A549 (cell line): ENCODE measurements around the gene STK26. TPM values are rescaled to one million over a fixed set of nuclear protein-coding genes. Genes with fewer than 3 reads are reported as not detected.

Experiments used
- ATAC-seq, 2 experiments: fragments of 200-7000 bp in 1 of 2; fragments of >200 bp in 1 of 2; cut with Nextera tagmentation in 1 of 2; cut with Tn5 transposase in 1 of 2; 3 replicates each; pipeline versions ENCODE4 v1.8.0 to v1.9.1; 2018 to 2020; ENCODE audit warnings: mild to moderate bottlenecking in 1 of 2, moderate library complexity in 1 of 2
- CTCF ChIA-PET: fragments of 300-600 bp; sonication (Branson Sonifier 250); formaldehyde crosslinking; extraction: SDS; loops from one replicate; lab custom pipeline; 2021; ENCODE audit warnings: antibody characterized with exemption, inconsistent platforms; lab: Yijun Ruan, JAX
- POLR2A ChIA-PET: fragments of 350-600 bp; formaldehyde crosslinking; extraction: SDS; loops from one replicate; lab custom pipeline; 2021; ENCODE audit warnings: antibody characterized with exemption, inconsistent platforms; lab: Yijun Ruan, JAX
- DNase-seq, 2 experiments: peaks; one replicate each; pipeline versions ENCODE4 v3.0.0 to v3.0.0-alpha.2; 2011 to 2016; ENCODE audit warnings: low read depth in 1 of 2, low spot score in 1 of 2
- FAIRE-seq: peaks from 2 replicates; lab custom pipeline; 2011; peaks lifted over from hg19 to GRCh38; lab: Jason Lieb, UNC
- H3K27ac ChIP-seq, 2 experiments: fragments of >200 bp; sonication (Bioruptor Twin); formaldehyde crosslinking; 3 replicates each; pipeline ENCODE4 v1.5.1; 2016 to 2017
- H3K4me1 ChIP-seq: fragments of >200 bp; sonication (Bioruptor Twin); formaldehyde crosslinking; 3 replicates; pipeline ENCODE4 v1.6.1; 2016
- H3K4me2 ChIP-seq: fragments of >200 bp; sonication (Bioruptor Twin); formaldehyde crosslinking; 3 replicates; pipeline ENCODE4 v1.6.1; 2016
- H3K4me3 ChIP-seq: fragments of >200 bp; sonication (Bioruptor Twin); formaldehyde crosslinking; 3 replicates; pipeline ENCODE4 v1.5.1; 2016
- H3K9me3 ChIP-seq: fragments of >200 bp; sonication (Bioruptor Twin); formaldehyde crosslinking; 3 replicates; pipeline ENCODE4 v1.6.1; 2016
- ATOH8 ChIP-seq: fragments of 250-450 bp; sonication (Bioruptor Pico); IDR thresholded peaks from 2 replicates; pipeline ENCODE4 v1.5.0; 2020; ENCODE audit warnings: low read depth, mild to moderate bottlenecking, moderate library complexity
- CTCF ChIP-seq: fragments of >200 bp; sonication (Bioruptor Twin); formaldehyde crosslinking; IDR thresholded peaks from 3 replicates; pipeline ENCODE4 v1.5.1; 2016
- EHF ChIP-seq: fragments of 250-450 bp; sonication (Bioruptor Pico); IDR thresholded peaks from 2 replicates; pipeline ENCODE4 v1.5.0; 2020; ENCODE audit warnings: mild to moderate bottlenecking
- EHMT2 ChIP-seq: fragments of 200-600 bp; sonication (generic); IDR thresholded peaks from 2 replicates; pipeline ENCODE4 v1.6.1; 2016; ENCODE audit warnings: antibody characterized with exemption, low read depth, mild to moderate bottlenecking, moderate library complexity
- FOSB ChIP-seq: fragments of 250-450 bp; sonication (Bioruptor Pico); IDR thresholded peaks from 2 replicates; pipeline ENCODE4 v1.5.0; 2020; ENCODE audit warnings: mild to moderate bottlenecking, moderate library complexity
- HEYL ChIP-seq: fragments of 250-450 bp; sonication (Bioruptor Pico); IDR thresholded peaks from 2 replicates; pipeline ENCODE4 v1.8.0; 2021; ENCODE audit warnings: mild to moderate bottlenecking, moderate library complexity
- HMGXB4 ChIP-seq: fragments of 250-450 bp; sonication (Bioruptor Pico); IDR thresholded peaks from 2 replicates; pipeline ENCODE4 v1.5.0; 2021; ENCODE audit warnings: mild to moderate bottlenecking, moderate library complexity, borderline replicate concordance
- HOXA7 ChIP-seq: fragments of 250-450 bp; sonication (Bioruptor Pico); IDR thresholded peaks from 2 replicates; pipeline ENCODE4 v1.5.0; 2020; ENCODE audit warnings: mild to moderate bottlenecking, moderate library complexity
- HOXB13 ChIP-seq: fragments of 250-450 bp; sonication (Bioruptor Pico); IDR thresholded peaks from 2 replicates; pipeline ENCODE4 v1.5.0; 2020; ENCODE audit warnings: low read depth, mild to moderate bottlenecking, moderate library complexity
- HOXB5 ChIP-seq: fragments of 250-450 bp; sonication (Bioruptor Pico); IDR thresholded peaks from 2 replicates; pipeline ENCODE4 v1.5.0; 2020; ENCODE audit warnings: mild to moderate bottlenecking, moderate library complexity
- KDM1A ChIP-seq: fragments of 200-600 bp; sonication (generic); IDR thresholded peaks from 2 replicates; pipeline ENCODE4 v1.6.1; 2016; ENCODE audit warnings: low read depth, mild to moderate bottlenecking
- MAFK ChIP-seq: fragments of 450-650 bp; IDR thresholded peaks from 2 replicates; pipeline ENCODE4 v1.6.1; 2014; ENCODE audit not compliant: partially characterized antibody
- MAX ChIP-seq: IDR thresholded peaks from 2 replicates; pipeline ENCODE4 v1.6.1; 2012
- PBX3 ChIP-seq: IDR thresholded peaks from 2 replicates; pipeline ENCODE4 v1.6.1; 2012
- PHF8 ChIP-seq: fragments of 200-600 bp; sonication (generic); IDR thresholded peaks from 2 replicates; pipeline ENCODE4 v1.6.1; 2016; ENCODE audit warnings: low read depth, mild to moderate bottlenecking, antibody characterized with exemption, moderate library complexity, borderline replicate concordance
- POLR2A ChIP-seq: IDR thresholded peaks from 2 replicates; pipeline ENCODE4 v1.6.1; 2012; ENCODE audit warnings: mild to moderate bottlenecking, low read length
- POLR2AphosphoS2 ChIP-seq: conservative IDR thresholded peaks from 2 replicates; pipeline ENCODE4 v1.6.1; 2012; ENCODE audit warnings: low read length, improper control_type of control experiment, inconsistent platforms
- SMC3 ChIP-seq: fragments of >200 bp; sonication (Bioruptor Twin); formaldehyde crosslinking; IDR thresholded peaks from 3 replicates; pipeline ENCODE4 v1.6.1; 2018; ENCODE audit warnings: inconsistent platforms
- ZC3H11A ChIP-seq: fragments of 450-650 bp; IDR thresholded peaks from 2 replicates; pipeline ENCODE4 v1.6.1; 2014; ENCODE audit warnings: antibody characterized with exemption, mild to moderate bottlenecking
- ZFP36 ChIP-seq: fragments of 450-650 bp; IDR thresholded peaks from 2 replicates; pipeline ENCODE4 v1.6.1; 2014; ENCODE audit warnings: borderline replicate concordance; ENCODE audit not compliant: partially characterized antibody
- ZNF302 ChIP-seq: fragments of 250-450 bp; sonication (Bioruptor Pico); IDR thresholded peaks from 2 replicates; pipeline ENCODE4 v1.9.0; 2021; ENCODE audit warnings: inconsistent platforms, mild to moderate bottlenecking, moderate library complexity
- ZSCAN20 ChIP-seq: fragments of 250-450 bp; sonication (Bioruptor Pico); IDR thresholded peaks from 2 replicates; pipeline ENCODE4 v1.8.0; 2022; ENCODE audit warnings: mild to moderate bottlenecking, moderate library complexity
- WGBS: methylation state at CpG from one replicate; pipeline ENCODE4 v1.1.6; 2017; ENCODE audit errors: missing lambda C conversion rate; 5-methylcytosine and 5-hydroxymethylcytosine counted together
- polyA plus RNA-seq, 4 experiments: library from polyadenylated mRNA; depleted of rRNA in 3 of 4; stranded (reverse); fragments of >200 nt; fragmentation: RNase III in 1 of 4; extraction: RNeasy Plus Mini Kit Qiagen cat#74134 plus additional on column Dnase treatment in 1 of 4; gene quantifications; 2 replicates in 3 of 4; 3 replicates in 1 of 4; pipeline ENCODE4 v1.2.3, GENCODE V29; 2011 to 2017

Gene STK26
- polyA plus RNA-seq, 2 of the 4 experiments (the other 2 are of a cell fraction) = 11.5 to 23.9 TPM

GRCh38 chrX:131987252-131987651, 35.9 kb upstream of the STK26 start:
- Histone ChIP-seq H3K4me2 (no peak overlapping the region), H3K4me1 (no peaks in the 10 kb centered on the region), H3K4me3 (no peak overlapping the region), H3K27ac (no peak overlapping the region)
- ATAC-seq (no peak), FAIRE-seq (peak; percentile 65), DNase-seq (no peak)
- CTCF ChIA-PET = no interaction called here
- POLR2A ChIA-PET = no interaction called here
- 13% methylated on average over 5 of the region's 5 CpGs for WGBS
- no peak for TF ChIP-seq HOXA7 (CRISPR knock-in tag)
- no peak for TF ChIP-seq POLR2AphosphoS2
- no peak for TF ChIP-seq ZSCAN20 (CRISPR knock-in tag)
- TF ChIP-seq FOSB (CRISPR knock-in tag) = no peak
- TF ChIP-seq PHF8 = no peak
- TF ChIP-seq HOXB13 (CRISPR knock-in tag) = no peak
- no peak for TF ChIP-seq ZNF302
- TF ChIP-seq POLR2A = no peak
- no peak for TF ChIP-seq ZFP36
- no peak for TF ChIP-seq EHMT2
- no peak for TF ChIP-seq HMGXB4 (CRISPR knock-in tag)
- no peak for TF ChIP-seq ATOH8 (CRISPR knock-in tag)
- TF ChIP-seq HOXB5 (CRISPR knock-in tag) = no peak
- no peak for TF ChIP-seq EHF (CRISPR knock-in tag)
- TF ChIP-seq KDM1A = no peak
- no peak for TF ChIP-seq MAFK
- no peak for TF ChIP-seq PBX3
- no peak for TF ChIP-seq HEYL (CRISPR knock-in tag)
- no peak for TF ChIP-seq CTCF
- TF ChIP-seq, all 56 proteins: peak for 0
- no peaks in the 10 kb centered on the region for H3K9me3 ChIP-seq

GRCh38 chrX:131988236-131988635, 34.9 kb upstream of the STK26 start:
- H3K4me3 ChIP-seq = no peak overlapping the region
- no peak overlapping the region for H3K4me2 ChIP-seq
- ChIA-PET POLR2A (no interaction called here), CTCF (interaction anchor here (0.7 to 0.9 kb wide), 2 partner anchors 146 to 231 kb away, joined by 3 read pairs; partner anchors contain the start of gene RAP2C)
- no peaks in the 10 kb centered on the region for H3K9me3 ChIP-seq
- no peaks in the 10 kb centered on the region for H3K4me1 ChIP-seq
- no peak for TF ChIP-seq SMC3
- no peak for TF ChIP-seq ZC3H11A
- no peak for TF ChIP-seq MAX
- FAIRE-seq = no peak
- H3K27ac ChIP-seq = no peak overlapping the region
- DNase-seq = no peak
- ATAC-seq = no peak
